T-helper 17 cell (primary cell): ENCODE results near the gene MYH14. TPM values are rescaled to one million over a fixed set of nuclear protein-coding genes. Genes with fewer than 3 reads are reported as not detected.
"Not testable (repeated sequence)": the region's sequence is repeated elsewhere in the genome, so short reads cannot be mapped to it uniquely, and the experiment has no call there.

Experiments
- ATAC-seq: fragments of 150-1000 bp; cut with Tn5 transposase; 2 replicates; pipeline ENCODE4 v1.10.0; 2021; ENCODE audit warnings: mild to moderate bottlenecking, moderate library complexity
- DNase-seq, 3 donors: peaks; one replicate each; pipeline versions ENCODE4 v3.0.0 to v3.0.0-alpha.2; 2020 to 2021
- H3K9me3 ChIP-seq: one replicate; pipeline ENCODE4 v1.7.0; 2013; ENCODE audit warnings: low read length, mild to moderate bottlenecking; ENCODE audit not compliant: control insufficient read depth, poor library complexity, severe bottlenecking
- H3K27ac Mint-ChIP-seq: one replicate; pipeline ENCODE4 v1.8.0; 2022; ENCODE audit warnings: mild to moderate bottlenecking, moderate library complexity, mixed read lengths
- H3K27me3 Mint-ChIP-seq: one replicate; pipeline ENCODE4 v1.8.0; 2022; ENCODE audit warnings: mixed read lengths
- H3K36me3 Mint-ChIP-seq: one replicate; pipeline ENCODE4 v1.8.0; 2022; ENCODE audit warnings: low read depth, mixed read lengths
- H3K4me1 Mint-ChIP-seq: one replicate; pipeline ENCODE4 v1.8.0; 2022; ENCODE audit warnings: mild to moderate bottlenecking, mixed read lengths
- H3K4me3 Mint-ChIP-seq: one replicate; pipeline ENCODE4 v1.8.0; 2022; ENCODE audit warnings: mild to moderate bottlenecking, moderate library complexity, mixed read lengths
- total RNA-seq, 4 donors: library from RNA in 2 of 4; stranded (reverse) in 2 of 4; gene quantifications; one replicate each; pipeline ENCODE4 v1.2.3 and lab custom pipeline; 2022 to 2026

The MYH14 gene
- total RNA-seq, 2 donors from 2014 or later = not detected

- H3K36me3 Mint-ChIP-seq, H3K9me3 ChIP-seq, ATAC-seq, DNase-seq, H3K27ac Mint-ChIP-seq: not testable (repeated sequence)
- Mint-ChIP-seq H3K27me3 (peaks cover 13% of the 10 kb centered on the region), H3K4me1 (peaks cover 19% of the 10 kb centered on the region), H3K4me3 (peak overlapping the region; percentile 47)
Measured at GRCh38 chr19:50337031-50337430, 133.6 kb downstream of the MYH14 start.

GRCh38 chr19:50340331-50340730, 136.9 kb downstream of the MYH14 start:
- ATAC-seq (no peak), DNase-seq (no peak)
- Mint-ChIP-seq H3K27ac (no peak overlapping the region), H3K4me3 (no peak overlapping the region), H3K36me3 (peaks cover 6% of the 10 kb centered on the region), H3K4me1 (peaks cover 5% of the 10 kb centered on the region), H3K27me3 (peaks cover 12% of the 10 kb centered on the region)
- H3K9me3 ChIP-seq = no peaks in the 10 kb centered on the region

- DNase-seq (no peak), ATAC-seq (peak; percentile 62)
- Mint-ChIP-seq H3K27me3 (peaks cover 6% of the 10 kb centered on the region), H3K27ac (no peak overlapping the region), H3K4me1 (peaks cover 2% of the 10 kb centered on the region), H3K4me3 (no peak overlapping the region), H3K36me3 (peaks cover 5% of the 10 kb centered on the region)
- no peaks in the 10 kb centered on the region for H3K9me3 ChIP-seq
Measured at GRCh38 chr19:50341091-50341564, 137.7 kb downstream of the MYH14 start.

- peak; percentile 73 for ATAC-seq
- Mint-ChIP-seq H3K27ac (no peak overlapping the region), H3K36me3 (peaks cover 3% of the 10 kb centered on the region), H3K4me1 (peaks cover 8% of the 10 kb centered on the region), H3K4me3 (peak overlapping the region; percentile 46), H3K27me3 (no peaks in the 10 kb centered on the region)
- H3K9me3 ChIP-seq = no peaks in the 10 kb centered on the region
- DNase-seq = no peak
Measured at GRCh38 chr19:50344661-50345318, 141.4 kb downstream of the MYH14 start.

- H3K27me3 Mint-ChIP-seq, H3K4me1 Mint-ChIP-seq, H3K9me3 ChIP-seq, H3K36me3 Mint-ChIP-seq, DNase-seq: not testable (repeated sequence)
- Mint-ChIP-seq H3K27ac (peak overlapping the region; percentile 61), H3K4me3 (peak overlapping the region; percentile 77)
- peak; percentile 32 for ATAC-seq
Measured at GRCh38 chr19:50347089-50347581, 143.7 kb downstream of the MYH14 start.

GRCh38 chr19:50349277-50350057, 146.0 kb downstream of the MYH14 start:
- H3K27ac Mint-ChIP-seq = no peak overlapping the region
- no peaks in the 10 kb centered on the region for H3K9me3 ChIP-seq
- peaks cover 3% of the 10 kb centered on the region for H3K36me3 Mint-ChIP-seq
- no peaks in the 10 kb centered on the region for H3K27me3 Mint-ChIP-seq
- ATAC-seq (no peak), DNase-seq (no peak)
- no peak overlapping the region for H3K4me3 Mint-ChIP-seq
- peaks cover 8% of the 10 kb centered on the region for H3K4me1 Mint-ChIP-seq

GRCh38 chr19:50352242-50352641, 148.8 kb downstream of the MYH14 start:
- no peak overlapping the region for H3K27ac Mint-ChIP-seq
- H3K9me3 ChIP-seq = no peaks in the 10 kb centered on the region
- no peak for ATAC-seq
- H3K4me3 Mint-ChIP-seq = no peak overlapping the region
- no peaks in the 10 kb centered on the region for H3K36me3 Mint-ChIP-seq
- no peak for DNase-seq
- H3K27me3 Mint-ChIP-seq = no peaks in the 10 kb centered on the region
- H3K4me1 Mint-ChIP-seq = peaks cover 7% of the 10 kb centered on the region

GRCh38 chr19:50353487-50353880, 150.1 kb downstream of the MYH14 start:
- H3K9me3 ChIP-seq, H3K4me1 Mint-ChIP-seq, H3K27me3 Mint-ChIP-seq, H3K4me3 Mint-ChIP-seq, H3K36me3 Mint-ChIP-seq, H3K27ac Mint-ChIP-seq, DNase-seq, ATAC-seq: not testable (repeated sequence)

- Mint-ChIP-seq H3K4me1 (peaks cover 21% of the 10 kb centered on the region), H3K4me3 (peak overlapping the region; percentile 92), H3K27me3 (no peaks in the 10 kb centered on the region), H3K36me3 (no peaks in the 10 kb centered on the region), H3K27ac (peak overlapping the region; percentile 95)
- no peaks in the 10 kb centered on the region for H3K9me3 ChIP-seq
- ATAC-seq (no peak), DNase-seq (no peak)
Measured at GRCh38 chr19:50356691-50357177, 153.3 kb downstream of the MYH14 start.

- peak overlapping the region; percentile 92 for H3K4me3 Mint-ChIP-seq
- DNase-seq = peak; percentile 75 to 76 (median 76)
- peak; percentile 88 for ATAC-seq
- H3K4me1 Mint-ChIP-seq = peaks cover 22% of the 10 kb centered on the region
- H3K36me3 Mint-ChIP-seq = no peaks in the 10 kb centered on the region
- H3K27me3 Mint-ChIP-seq = no peaks in the 10 kb centered on the region
- no peaks in the 10 kb centered on the region for H3K9me3 ChIP-seq
- H3K27ac Mint-ChIP-seq = peak overlapping the region; percentile 95
Measured at GRCh38 chr19:50357178-50358100, 154.0 kb downstream of the MYH14 start.

- H3K4me1 Mint-ChIP-seq = peaks cover 26% of the 10 kb centered on the region
- H3K27ac Mint-ChIP-seq = peak overlapping the region; percentile 95
- no peaks in the 10 kb centered on the region for H3K27me3 Mint-ChIP-seq
- DNase-seq (peak; percentile 65 to 71 (median 70)), ATAC-seq (peak; percentile 29)
- no peaks in the 10 kb centered on the region for H3K36me3 Mint-ChIP-seq
- no peaks in the 10 kb centered on the region for H3K9me3 ChIP-seq
- peak overlapping the region; percentile 92 for H3K4me3 Mint-ChIP-seq
Measured at GRCh38 chr19:50358483-50359327, 155.3 kb downstream of the MYH14 start.

- DNase-seq (no peak), ATAC-seq (no peak)
- peak overlapping the region; percentile 95 for H3K27ac Mint-ChIP-seq
- H3K9me3 ChIP-seq = no peaks in the 10 kb centered on the region
- no peaks in the 10 kb centered on the region for H3K36me3 Mint-ChIP-seq
- H3K4me1 Mint-ChIP-seq = peaks cover 28% of the 10 kb centered on the region
- H3K4me3 Mint-ChIP-seq = peak overlapping the region; percentile 92
- no peaks in the 10 kb centered on the region for H3K27me3 Mint-ChIP-seq
Measured at GRCh38 chr19:50359328-50359818, 156.0 kb downstream of the MYH14 start.
